Inflammatory macrophage treated with lipopolysaccharide for 1 hour (primary cell): Measurements from ENCODE around the gene RPUSD1.
"Not testable (repeated sequence)": the region's sequence is repeated elsewhere in the genome, so short reads cannot be mapped to it uniquely, and the experiment has no call there.

Experiments used
- DNase-seq, 2 donors: peaks; one replicate each; pipeline ENCODE4 v3.0.0-alpha.2; 2020 to 2022

RPUSD1 gene

GRCh38 chr16:764184-764750, 23.9 kb downstream of the RPUSD1 start:
- DNase-seq: no peak

- DNase-seq: no peak
Measured at GRCh38 chr16:763369-764183, 24.6 kb downstream of the RPUSD1 start.

GRCh38 chr16:762595-763268, 25.4 kb downstream of the RPUSD1 start:
- no peak for DNase-seq

- no peak for DNase-seq
Measured at GRCh38 chr16:761625-762513, 26.3 kb downstream of the RPUSD1 start.

- no peak for DNase-seq
Measured at GRCh38 chr16:760545-761343, 27.4 kb downstream of the RPUSD1 start, which contains the start of gene MSLN. Gene MSLN (plus strand): TSS chr16:760734. CDS start chr16:762681, 1,947 bp downstream.

GRCh38 chr16:760065-760464, 28.1 kb downstream of the RPUSD1 start:
- DNase-seq: no peak

- no peak for DNase-seq
Measured at GRCh38 chr16:759110-759910, 28.9 kb downstream of the RPUSD1 start.

- peak; percentile 25 to 63 for DNase-seq
Measured at GRCh38 chr16:756428-756827, 31.8 kb downstream of the RPUSD1 start.

- DNase-seq: peak; percentile 47 to 51
Measured at GRCh38 chr16:754656-755055, 33.5 kb downstream of the RPUSD1 start.

- DNase-seq: not testable (repeated sequence)
Measured at GRCh38 chr16:754121-754607, 34.0 kb downstream of the RPUSD1 start.

GRCh38 chr16:752007-752312, 36.2 kb downstream of the RPUSD1 start:
- no peak for DNase-seq

- DNase-seq: no peak
Measured at GRCh38 chr16:751152-752006, 36.8 kb downstream of the RPUSD1 start.

GRCh38 chr16:750485-750884, 37.7 kb downstream of the RPUSD1 start:
- DNase-seq: no peak

- no peak for DNase-seq
Measured at GRCh38 chr16:749010-749409, 39.2 kb downstream of the RPUSD1 start.

- no peak for DNase-seq
Measured at GRCh38 chr16:747978-748746, 40.0 kb downstream of the RPUSD1 start.

- no peak for DNase-seq
Measured at GRCh38 chr16:746637-747036, 41.5 kb downstream of the RPUSD1 start.

GRCh38 chr16:745739-746138, 42.4 kb downstream of the RPUSD1 start:
- no peak for DNase-seq

GRCh38 chr16:743794-744500, 44.2 kb downstream of the RPUSD1 start:
- no peak for DNase-seq

GRCh38 chr16:742894-743293, 45.3 kb downstream of the RPUSD1 start:
- not testable (repeated sequence) for DNase-seq
